Heart left ventricle (tissue), 16 donors: ENCODE data around the gene MIPOL1. TPM values are rescaled to one million over a fixed set of nuclear protein-coding genes. Genes with fewer than 3 reads are reported as not detected.

Experiments
- ATAC-seq, 4 donors: fragments of 200-7000 bp; cut with Tn5 transposase; one replicate each; pipeline ENCODE4 v1.9.1; 2020 to 2022; ENCODE audit warnings: moderate library complexity in 4 of 4, mild to moderate bottlenecking in 3 of 4, moderate number of reproducible peaks in 1 of 4
- DNase-seq, 5 donors: peaks; one replicate each; pipeline ENCODE4 v3.0.0-alpha.2; 2020
- H3K27ac ChIP-seq, 12 donors: fragments of 200-600 bp; sonication (generic) in 4 of 12; one replicate each; pipeline versions ENCODE4 v1.5.0 to v1.8.0; 2016 to 2022; ENCODE audit warnings: mild to moderate bottlenecking in 2 of 12
- H3K27me3 ChIP-seq, 9 donors: fragments of 200-600 bp; sonication (generic) in 2 of 9; one replicate each; pipeline versions ENCODE4 v1.5.1 to v1.8.0; 2016 to 2022; ENCODE audit warnings: mild to moderate bottlenecking in 3 of 9
- H3K36me3 ChIP-seq, 9 donors: fragments of 200-600 bp; sonication (generic) in 2 of 9; one replicate each; pipeline versions ENCODE4 v1.5.0 to v1.8.0; 2018 to 2022; ENCODE audit warnings: mild to moderate bottlenecking in 2 of 9
- H3K4me1 ChIP-seq, 12 donors: fragments of 200-600 bp; sonication (generic) in 4 of 12; one replicate each; pipeline versions ENCODE4 v1.5.0 to v1.8.0; 2016 to 2022; ENCODE audit warnings: mild to moderate bottlenecking in 3 of 12
- H3K4me3 ChIP-seq, 12 donors: fragments of 200-600 bp; sonication (generic) in 4 of 12; one replicate each; pipeline versions ENCODE4 v1.5.0 to v1.8.0; 2017 to 2022; ENCODE audit warnings: mild to moderate bottlenecking in 9 of 12, moderate library complexity in 4 of 12
- H3K9me3 ChIP-seq, 12 donors: fragments of 200-600 bp; sonication (generic) in 4 of 12; one replicate each; pipeline versions ENCODE4 v1.5.0 to v1.8.0; 2016 to 2022; ENCODE audit warnings: mild to moderate bottlenecking in 1 of 12
- CTCF ChIP-seq, 12 donors: fragments of 200-600 bp; sonication (generic) in 4 of 12; IDR thresholded peaks; one replicate each; pipeline versions ENCODE4 v1.5.0 to v1.8.0; 2018 to 2022; ENCODE audit warnings: antibody characterized with exemption in 12 of 12, mild to moderate bottlenecking in 5 of 12
- POLR2A ChIP-seq, 2 donors: fragments of 450-650 bp; IDR thresholded peaks; one replicate each; pipeline ENCODE4 v1.6.1; 2017; ENCODE audit warnings: antibody characterized with exemption in 2 of 2, mild to moderate bottlenecking in 2 of 2, moderate library complexity in 2 of 2
- WGBS, 4 donors: extraction: QIAGEN DNeasy Blood & Tissue Kit in 2 of 4; methylation state at CpG; one replicate each; pipeline versions ENCODE4 v1.1.5 to v1.1.7; 2013 to 2018; 5-methylcytosine and 5-hydroxymethylcytosine counted together
- intact Hi-C, 10 donors: fragments of 100-400 bp; cut with DNase I; formaldehyde crosslinking; loops; one replicate each; pipeline versions ENCODE4 v1.11.1 to v1.14.2; 2022
- polyA plus RNA-seq, 2 donors: library from polyadenylated mRNA; stranded (reverse); fragments of 200-250 nt; gene quantifications; one replicate each; pipeline ENCODE4 v1.2.3, GENCODE V29; 2013
- total RNA-seq, 9 donors: library from RNA; depleted of rRNA in 2 of 9; stranded (reverse); fragments of >200 nt in 2 of 9; fragmentation: NEBNext Ultra II Directional in 3 of 9; extraction: Animal tissue kit (Norgen Biotek cat#: 25700) in 3 of 9; gene quantifications; one replicate each; pipeline versions ENCODE4 v1.1.0 to v1.2.4, GENCODE V29; 2016 to 2023
- donor health status: ischemic (EF 13 %, LVEDD 7.1; RV severe dilation, severe dysfunction).
- donor health status: healthy with polysubstance abuse.
- donor health status: DM: no; HTN: yes; CAD: no.
- donor health status: DM: no; HTN: no; CAD: no.
- donor health status: ischemic (EF 25% LVEDD 6.9; RV normal size, moderate dysfunction).
- donor health status: ischemic (EF 25% LVEDD 5.7; RV mildly dilated, moderate dysfunction).
- donor health status: healthy.
- donor health status: DM: yes; HTN: yes; CAD: no.
- donor health status: ischemic (EF 35%, LVEDD 5.7; RV mildly dilated, moderate dysfunction).
- donor health status: nonischemic (EF 11% LVEDD 7.7; RV severe dilation, severe dysfunction).
- donor health status: DM: yes; HTN: yes; CAD: no.
- donor health status: PGD.
- donor health status: ischemic (EF 29% LVEDD 5.4; RV normal size, mild dysfunction).
- donor health status: nonischemic (EF 23%, LVEDD 6.1; RV moderate dilation, normal function).

The MIPOL1 gene
- total and polyA plus RNA-seq, 11 donors: 0.99 to 7.3 (median 5.0) TPM

GRCh38 chr14:37263656-37264236 lies 66.0 kb downstream of the MIPOL1 start:
- TF ChIP-seq POLR2A (IDR thresholded peaks at IDR 0.05) (no peak), CTCF (IDR thresholded peaks at IDR 0.05) (no peak)
- Histone ChIP-seq H3K27ac (no peak overlapping the region), H3K4me1 (no peaks in the 10 kb centered on the region), H3K36me3 (peaks cover 0 to 13% (median 0%) of the 10 kb centered on the region in 9 donors), H3K27me3 (no peaks in the 10 kb centered on the region), H3K4me3 (no peak overlapping the region), H3K9me3 (no peaks in the 10 kb centered on the region)
- 49 to 69% (median 56%) methylated on average over 3 of the region's 3 CpGs for WGBS, 4 donors
- DNase-seq: no peak
- ATAC-seq: no peak
- intact Hi-C loops: no loop called here

GRCh38 chr14:37268788-37269187 lies 71.1 kb downstream of the MIPOL1 start:
- intact Hi-C loops: no loop called here
- Histone ChIP-seq H3K9me3 (no peaks in the 10 kb centered on the region), H3K36me3 (peaks cover 0 to 15% (median 0%) of the 10 kb centered on the region in 9 donors), H3K27ac (no peak overlapping the region), H3K4me1 (no peaks in the 10 kb centered on the region), H3K4me3 (no peak overlapping the region), H3K27me3 (no peaks in the 10 kb centered on the region)
- ATAC-seq: no peak
- no peak for TF ChIP-seq CTCF (IDR thresholded peaks at IDR 0.05)
- TF ChIP-seq POLR2A (IDR thresholded peaks at IDR 0.05): no peak
- no peak for DNase-seq

GRCh38 chr14:37270629-37271028 lies 72.9 kb downstream of the MIPOL1 start:
- H3K36me3 ChIP-seq: peaks cover 0 to 15% (median 0%) of the 10 kb centered on the region in 9 donors
- no peaks in the 10 kb centered on the region for H3K27me3 ChIP-seq
- H3K4me3 ChIP-seq: no peak overlapping the region
- H3K27ac ChIP-seq: no peak overlapping the region
- DNase-seq (no peak), ATAC-seq (no peak)
- intact Hi-C loops: no loop called here
- 80 to 88% (median 85%) methylated on average over 3 of the region's 3 CpGs for WGBS, 4 donors
- H3K4me1 ChIP-seq: no peaks in the 10 kb centered on the region
- TF ChIP-seq CTCF (IDR thresholded peaks at IDR 0.05): no peak
- TF ChIP-seq POLR2A (IDR thresholded peaks at IDR 0.05): no peak
- no peaks in the 10 kb centered on the region for H3K9me3 ChIP-seq

GRCh38 chr14:37272569-37272968 lies 74.8 kb downstream of the MIPOL1 start:
- Histone ChIP-seq H3K4me3 (no peak overlapping the region), H3K4me1 (no peaks in the 10 kb centered on the region), H3K36me3 (peaks cover 0 to 13% (median 0%) of the 10 kb centered on the region in 9 donors), H3K27ac (no peak overlapping the region), H3K9me3 (no peaks in the 10 kb centered on the region), H3K27me3 (no peaks in the 10 kb centered on the region)
- intact Hi-C loops: no loop called here
- no peak for ATAC-seq
- no peak for DNase-seq
- TF ChIP-seq CTCF (IDR thresholded peaks at IDR 0.05) (no peak), POLR2A (IDR thresholded peaks at IDR 0.05) (no peak)
- WGBS, 4 donors: 95 to 99% (median 96%) methylated on average over 2 of the region's 2 CpGs
